Measurements from ENCODE around the gene NPLOC4. TPM values are rescaled to one million over a fixed set of nuclear protein-coding genes. Genes with fewer than 3 reads are reported as not detected.

Gene NPLOC4
- total and polyA plus RNA-seq, 9 of the 15 experiments (the other 6 are each of a cell fraction or from before 2014, with no cell fraction given) = 1.5 to 116 (median 64.5) TPM

DNA sequence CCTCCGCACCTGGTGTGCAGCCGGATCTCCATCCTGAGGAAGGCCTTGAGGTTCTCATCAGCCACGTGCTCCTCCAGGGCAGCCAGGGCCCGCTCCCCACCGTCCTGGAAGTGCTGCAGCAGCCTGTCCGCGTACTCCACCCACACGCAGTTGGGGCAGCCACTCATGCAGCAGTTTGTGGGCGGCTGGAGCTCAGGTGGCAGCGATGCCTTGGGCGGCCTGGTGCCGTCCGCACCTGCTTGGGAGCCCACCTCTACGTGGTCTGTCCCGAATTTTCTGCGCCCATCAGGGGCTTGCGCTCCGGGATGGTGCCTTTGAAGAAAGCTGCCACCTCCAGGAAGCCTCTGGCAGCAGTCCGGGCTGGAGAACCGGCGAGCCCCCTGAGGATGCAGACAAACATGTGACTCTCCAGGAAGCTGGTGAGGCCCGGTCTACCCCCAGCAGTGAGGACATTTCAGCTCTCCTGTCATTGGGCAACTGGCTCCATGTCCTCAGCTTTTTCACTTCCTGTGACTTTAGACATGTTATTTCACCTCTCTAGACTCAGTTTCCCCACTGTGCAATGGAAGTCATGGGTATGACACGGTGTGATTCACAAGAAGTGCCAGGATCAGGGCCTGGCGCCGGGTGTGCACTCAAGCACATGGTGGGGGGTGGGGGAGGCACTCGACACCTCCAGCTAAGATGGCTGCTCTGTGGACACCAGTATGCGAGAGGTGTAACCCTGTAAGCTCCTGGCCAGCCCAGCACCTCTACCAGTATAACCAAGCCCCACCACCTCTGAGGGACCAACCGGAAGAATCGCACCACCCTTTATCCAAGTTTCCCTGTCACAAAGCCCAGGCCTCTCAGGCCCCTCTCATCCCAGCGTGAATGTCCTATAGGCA lies 28.5 kb upstream of the NPLOC4 start (continued):
- TF ChIP-seq NR4A1 (CRISPR knock-in tag; IDR thresholded peaks at IDR 0.05) (peak; percentile 94; the same call in 1 of the 2 replicates), NR4A1 (tag; IDR thresholded peaks at IDR 0.05) (peak; percentile 98), PCBP1 (IDR thresholded peaks at IDR 0.05; ENCODE audit: low read depth, low read length, poor library complexity, severe bottlenecking) (no peak), ZBTB49 (CRISPR knock-in tag; IDR thresholded peaks at IDR 0.05; ENCODE audit: borderline replicate concordance) (no peak), HNRNPK (IDR thresholded peaks at IDR 0.05; ENCODE audit: low read depth, low read length, poor library complexity, severe bottlenecking) (no peak), BMI1 (IDR thresholded peaks at IDR 0.05; ENCODE audit: low read length) (no peak), ZFP30 (CRISPR knock-in tag; IDR thresholded peaks at IDR 0.05; ENCODE audit: borderline replicate concordance) (no peak), ZEB2 (IDR thresholded peaks at IDR 0.05) (no peak), CHD7 (IDR thresholded peaks at IDR 0.05; ENCODE audit: low read depth, low read length) (no peak), ZHX1 (conservative IDR thresholded peaks at IDR 0.05; ENCODE audit: low read length) (no peak)

Data from K562 (cell line).